ENCODE data around the gene NUDT1.

GRCh38 chr7:2299870-2300512 is 58.0 kb downstream of the NUDT1 start:
- no peak for TF ChIP-seq EP300 (IDR thresholded peaks at IDR 0.05)
- TF ChIP-seq CTCF (IDR thresholded peaks at IDR 0.05) = no peak

All from gastroesophageal sphincter (tissue), 3 donors.